Spleen (tissue), 11 donors: ENCODE data around the gene PPP4C. TPM values are rescaled to one million over a fixed set of nuclear protein-coding genes. Genes with fewer than 3 reads are reported as not detected.

Experiments used
- DNase-seq: peaks from one replicate; pipeline ENCODE4 v3.0.0-alpha.2; 2020
- H3K27ac ChIP-seq, 8 donors: fragments of 200-600 bp; sonication (generic) in 7 of 8; 1 replicate in 4 of 8; 2 replicates in 4 of 8; pipeline versions ENCODE4 v1.5.0 to v1.8.0; 2016 to 2021; ENCODE audit warnings: inconsistent platforms in 4 of 8, mild to moderate bottlenecking in 4 of 8, moderate library complexity in 1 of 8
- H3K27me3 ChIP-seq, 7 donors: fragments of 200-600 bp; sonication (generic) in 6 of 7; replicated peaks in 1 of 7; 1 replicate in 4 of 7; 2 replicates in 3 of 7; pipeline versions ENCODE4 v1.5.0 to v1.8.0; 2016 to 2021; ENCODE audit warnings: inconsistent platforms in 3 of 7, mild to moderate bottlenecking in 1 of 7
- H3K36me3 ChIP-seq, 6 donors: fragments of 200-600 bp; sonication (generic) in 5 of 6; 1 replicate in 4 of 6; 2 replicates in 2 of 6; pipeline versions ENCODE4 v1.5.0 to v1.8.0; 2016 to 2021; ENCODE audit warnings: inconsistent platforms in 2 of 6
- H3K4me1 ChIP-seq, 6 donors: fragments of 200-600 bp; sonication (generic) in 5 of 6; 1 replicate in 3 of 6; 2 replicates in 3 of 6; pipeline versions ENCODE4 v1.5.0 to v1.8.0; 2016 to 2021; ENCODE audit warnings: inconsistent platforms in 3 of 6
- H3K4me3 ChIP-seq, 8 donors: fragments of 200-600 bp; sonication (generic) in 7 of 8; 1 replicate in 4 of 8; 2 replicates in 4 of 8; pipeline versions ENCODE4 v1.5.0 to v1.8.0; 2016 to 2021; ENCODE audit warnings: inconsistent platforms in 4 of 8, mild to moderate bottlenecking in 4 of 8, moderate library complexity in 2 of 8
- H3K9me3 ChIP-seq, 8 donors: fragments of 200-600 bp; sonication (generic) in 7 of 8; 1 replicate in 4 of 8; 2 replicates in 4 of 8; pipeline versions ENCODE4 v1.5.0 to v1.8.0; 2016 to 2021; ENCODE audit warnings: inconsistent platforms in 4 of 8
- CTCF ChIP-seq, 11 experiments: fragments of 200-600 bp in 7 of 11; fragments of 450-650 bp in 4 of 11; sonication (generic) in 4 of 11; IDR thresholded peaks in 8 of 11; conservative IDR thresholded peaks in 3 of 11; 1 replicate in 7 of 11; 2 replicates in 4 of 11; pipeline versions ENCODE4 v1.4.0 to v1.8.0; 2016 to 2021; ENCODE audit warnings: antibody characterized with exemption in 11 of 11, inconsistent platforms in 4 of 11, mild to moderate bottlenecking in 1 of 11
- POLR2A ChIP-seq, 3 donors: fragments of 450-650 bp; IDR thresholded peaks; one replicate each; pipeline ENCODE4 v1.5.1; 2017; ENCODE audit warnings: antibody characterized with exemption in 3 of 3, mild to moderate bottlenecking in 1 of 3
- POLR2AphosphoS5 ChIP-seq, 3 donors: sonication (generic); formaldehyde crosslinking; IDR thresholded peaks; one replicate each; pipeline ENCODE4 v1.5.1; 2017; ENCODE audit warnings: antibody characterized with exemption in 3 of 3
- WGBS, 5 donors: extraction: QIAGEN DNeasy Blood & Tissue Kit in 3 of 5; methylation state at CpG; one replicate each; pipeline versions ENCODE4 v1.1.5 to v1.1.7; 2013 to 2018; 5-methylcytosine and 5-hydroxymethylcytosine counted together
- intact Hi-C: fragments of 100-400 bp; cut with DNase I; formaldehyde crosslinking; loops from one replicate; pipeline ENCODE4 v1.15.0; 2023; ENCODE audit warnings: low total_unique reads
- polyA plus RNA-seq, 3 donors: library from polyadenylated mRNA; stranded (reverse); fragments of 200-250 nt; gene quantifications; one replicate each; pipeline ENCODE4 v1.2.1, GENCODE V29; 2013
- total RNA-seq, 7 donors: library from RNA; depleted of rRNA in 3 of 7; stranded (reverse); fragments of >200 nt in 3 of 7; fragmentation: NEBNext Ultra II Directional in 4 of 7; extraction: Animal tissue kit (Norgen Biotek cat#: 25700) in 4 of 7; gene quantifications; one replicate each; pipeline versions ENCODE4 v1.1.0 to v1.2.1, GENCODE V29; 2016 to 2021
- donor health status: healthy with polysubstance abuse.
- donor health status: DM: no; HTN: no; CAD: no; lungs with moderate emphysema.
- donor health status: DM: no; HTN: no; CAD: no.
- donor health status: Bipolar disorder and iron deficiency.
- donor health status: healthy.
- donor health status: DM: no; HTN: no; CAD: no.
- donor health status: DM: yes; HTN: yes; CAD: no.

Gene PPP4C
- total and polyA plus RNA-seq, 10 donors, result 43.9 to 128 (median 76.1) TPM

- peak overlapping the region; percentile 39 to 84 (median 71) for H3K4me3 ChIP-seq
- peak overlapping the region; percentile 91 to 98 (median 97) for H3K27ac ChIP-seq
- intact Hi-C loops, result no loop called here
- TF ChIP-seq POLR2AphosphoS5 (IDR thresholded peaks at IDR 0.05), result peak in 1 of 3 donors; percentile 5
- no peak for TF ChIP-seq CTCF (IDR thresholded peaks at IDR 0.05 in 8 of 11, conservative IDR thresholded peaks at IDR 0.05 in 3 of 11)
- TF ChIP-seq POLR2A (IDR thresholded peaks at IDR 0.05), result no peak
- DNase-seq, result peak; percentile 84
- H3K36me3 ChIP-seq, result peaks cover 0 to 25% (median 15%) of the 10 kb centered on the region in 6 donors
- H3K4me1 ChIP-seq, result peaks cover 33 to 68% (median 60%) of the 10 kb centered on the region in 6 donors
- H3K27me3 ChIP-seq, result no peaks in the 10 kb centered on the region
- WGBS, 5 donors, result 62 to 89% (median 79%) methylated on average over 3 to 11 of the region's 11 CpGs
- H3K9me3 ChIP-seq, result peaks cover 5 to 34% (median 32%) of the 10 kb centered on the region in 8 donors
Measured at GRCh38 chr16:30094541-30095165, 18.9 kb downstream of the PPP4C start.

GRCh38 chr16:30095166-30096078, 19.6 kb downstream of the PPP4C start:
- TF ChIP-seq POLR2A (IDR thresholded peaks at IDR 0.05) (no peak), POLR2AphosphoS5 (IDR thresholded peaks at IDR 0.05) (peak in 1 of 3 donors; percentile 24), CTCF (IDR thresholded peaks at IDR 0.05 in 8 of 11, conservative IDR thresholded peaks at IDR 0.05 in 3 of 11) (no peak)
- Histone ChIP-seq H3K27ac (peak overlapping the region; percentile 91 to 98 (median 97)), H3K4me3 (peak overlapping the region; percentile 39 to 84 (median 71)), H3K27me3 (no peaks in the 10 kb centered on the region), H3K36me3 (peaks cover 0 to 25% (median 15%) of the 10 kb centered on the region in 6 donors), H3K4me1 (peaks cover 33 to 60% (median 56%) of the 10 kb centered on the region in 6 donors), H3K9me3 (peaks cover 5 to 41% (median 36%) of the 10 kb centered on the region in 8 donors)
- intact Hi-C loops, result no loop called here
- 12 to 23% (median 14%) methylated on average over 17 to 47 of the region's 47 CpGs for WGBS, 5 donors
- DNase-seq, result peak; percentile 87

GRCh38 chr16:30096105-30096861, 20.5 kb downstream of the PPP4C start, which contains the start of gene YPEL3:
Gene YPEL3 (minus strand): TSS chr16:30096213. CDS start chr16:30095482, 731 bp downstream.
- H3K27ac ChIP-seq, result peak within 1 kb of the TSS; percentile 91 to 98 (median 97)
- H3K27me3 ChIP-seq, result no peaks in the 10 kb centered on the region
- peak; percentile 98 for DNase-seq
- H3K9me3 ChIP-seq, result peaks cover 5 to 50% (median 36%) of the 10 kb centered on the region in 8 donors
- H3K36me3 ChIP-seq, result peaks cover 0 to 25% (median 15%) of the 10 kb centered on the region in 6 donors
- 10 to 33% (median 14%) methylated on average over 22 to 77 of the region's 77 CpGs for WGBS, 5 donors
- intact Hi-C loops, result no loop called here
- peaks cover 29 to 51% (median 48%) of the 10 kb centered on the region in 6 donors for H3K4me1 ChIP-seq
- no peak for TF ChIP-seq CTCF (IDR thresholded peaks at IDR 0.05 in 8 of 11, conservative IDR thresholded peaks at IDR 0.05 in 3 of 11)
- TF ChIP-seq POLR2AphosphoS5 (IDR thresholded peaks at IDR 0.05), result peak; percentile 75 to 89 (median 87)
- TF ChIP-seq POLR2A (IDR thresholded peaks at IDR 0.05), result peak in 2 of 3 donors; percentile 21 to 72
- H3K4me3 ChIP-seq, result peak within 1 kb of the TSS; percentile 39 to 84 (median 71)
